Suprapubic skin (tissue), 4 donors: Measurements from ENCODE around the gene CFAP58. TPM values are rescaled to one million over a fixed set of nuclear protein-coding genes. Genes with fewer than 3 reads are reported as not detected.

ENCODE experiments used
- DNase-seq, 2 donors: peaks; one replicate each; pipeline ENCODE4 v3.0.0-alpha.2; 2019; ENCODE audit warnings: low spot score in 2 of 2
- H3K27ac ChIP-seq: fragments of 200-600 bp; sonication (generic); one replicate; pipeline ENCODE4 v1.5.1; 2019
- H3K27me3 ChIP-seq: fragments of 200-600 bp; sonication (generic); one replicate; pipeline ENCODE4 v1.5.1; 2019
- H3K36me3 ChIP-seq: fragments of 200-600 bp; sonication (generic); one replicate; pipeline ENCODE4 v1.5.1; 2019
- H3K4me1 ChIP-seq: fragments of 200-600 bp; sonication (generic); one replicate; pipeline ENCODE4 v1.5.1; 2019
- H3K4me3 ChIP-seq: fragments of 200-600 bp; sonication (generic); one replicate; pipeline ENCODE4 v1.5.1; 2019; ENCODE audit warnings: mild to moderate bottlenecking
- H3K9me3 ChIP-seq: fragments of 200-600 bp; sonication (generic); one replicate; pipeline ENCODE4 v1.5.1; 2019
- CTCF ChIP-seq, 2 donors: fragments of 200-600 bp in 1 of 2; fragments of 450-650 bp in 1 of 2; sonication (generic) in 1 of 2; IDR thresholded peaks; one replicate each; pipeline ENCODE4 v1.5.1; 2016 to 2019; ENCODE audit warnings: antibody characterized with exemption in 2 of 2, mild to moderate bottlenecking in 1 of 2, moderate library complexity in 1 of 2
- EP300 ChIP-seq: sonication (generic); formaldehyde crosslinking; IDR thresholded peaks from one replicate; pipeline ENCODE4 v1.6.1; 2017; ENCODE audit warnings: antibody characterized with exemption
- POLR2A ChIP-seq, 2 donors: fragments of 450-650 bp; IDR thresholded peaks; one replicate each; pipeline ENCODE4 v1.6.1; 2017; ENCODE audit warnings: antibody characterized with exemption in 2 of 2, mild to moderate bottlenecking in 2 of 2, moderate library complexity in 2 of 2
- POLR2AphosphoS5 ChIP-seq, 3 donors: sonication (generic); formaldehyde crosslinking; IDR thresholded peaks; one replicate each; pipeline ENCODE4 v1.6.1; 2017; ENCODE audit warnings: antibody characterized with exemption in 3 of 3
- WGBS: methylation state at CpG from one replicate; pipeline ENCODE4 v1.1.5; 2018; 5-methylcytosine and 5-hydroxymethylcytosine counted together
- total RNA-seq, 4 donors: library from RNA; depleted of rRNA; stranded (reverse); fragments of >200 nt; gene quantifications; one replicate each; pipeline ENCODE4 v1.1.0, GENCODE V29; 2016

Gene CFAP58
- total RNA-seq, 4 donors from 2014 or later = 0.13 to 1.0 (median 0.39) TPM

GRCh38 chr10:104501449-104501848, 147.8 kb downstream of the CFAP58 start:
- H3K9me3 ChIP-seq = no peaks in the 10 kb centered on the region
- no peaks in the 10 kb centered on the region for H3K36me3 ChIP-seq
- peaks cover 5% of the 10 kb centered on the region for H3K4me1 ChIP-seq
- peaks cover under 1% of the 10 kb centered on the region for H3K27me3 ChIP-seq
- TF ChIP-seq POLR2AphosphoS5 (IDR thresholded peaks at IDR 0.05) = no peak
- TF ChIP-seq POLR2A (IDR thresholded peaks at IDR 0.05) = no peak
- TF ChIP-seq EP300 = no peak
- no peak for TF ChIP-seq CTCF (IDR thresholded peaks at IDR 0.05)
- H3K27ac ChIP-seq = no peak overlapping the region
- DNase-seq = no peak
- WGBS = 48% methylated on average over 2 of the region's 2 CpGs
- H3K4me3 ChIP-seq = no peak overlapping the region

GRCh38 chr10:104501864-104502579, 148.4 kb downstream of the CFAP58 start:
- TF ChIP-seq POLR2A (IDR thresholded peaks at IDR 0.05) (no peak), POLR2AphosphoS5 (IDR thresholded peaks at IDR 0.05) (no peak), CTCF (IDR thresholded peaks at IDR 0.05) (no peak), EP300 (no peak)
- no peak overlapping the region for H3K27ac ChIP-seq

GRCh38 chr10:104502907-104503306, 149.3 kb downstream of the CFAP58 start:
- TF ChIP-seq CTCF (IDR thresholded peaks at IDR 0.05) = no peak
- no peak for TF ChIP-seq POLR2A (IDR thresholded peaks at IDR 0.05)
- no peak for TF ChIP-seq EP300
- no peak for TF ChIP-seq POLR2AphosphoS5 (IDR thresholded peaks at IDR 0.05)
- no peak for DNase-seq
- Histone ChIP-seq H3K9me3 (no peaks in the 10 kb centered on the region), H3K36me3 (no peaks in the 10 kb centered on the region), H3K4me3 (no peak overlapping the region), H3K4me1 (peaks cover 5% of the 10 kb centered on the region), H3K27ac (no peak overlapping the region), H3K27me3 (peaks cover 9% of the 10 kb centered on the region)
- 51% methylated on average over 6 of the region's 6 CpGs for WGBS

More at GRCh38 chr10:104501864-104502579, 148.4 kb downstream of the CFAP58 start:
- 57% methylated on average over 6 of the region's 7 CpGs for WGBS
- Histone ChIP-seq H3K36me3 (no peaks in the 10 kb centered on the region), H3K4me3 (no peak overlapping the region), H3K9me3 (no peaks in the 10 kb centered on the region), H3K4me1 (peaks cover 5% of the 10 kb centered on the region), H3K27me3 (peaks cover 5% of the 10 kb centered on the region)
- no peak for DNase-seq

Other genes with a start within 250 kb of the CFAP58 start
- 10 to 100 TPM in 1 of 4 donors, 1 to 10 TPM in 3; 4.6 to 10.8 (median 5.6) TPM for gene SFR1, start 231.7 kb upstream of the CFAP58 start, total RNA-seq
- gene CFAP43, start 121.5 kb upstream of the CFAP58 start, total RNA-seq = 1 to 10 TPM in 2 of 4 donors, under 1 TPM in 2; 0.76 to 1.5 (median 0.99) TPM
- 10 to 100 TPM; 38.2 to 61.4 (median 56.7) TPM for gene GSTO1, start 98.9 kb upstream of the CFAP58 start, total RNA-seq
- gene GSTO2, start 84.6 kb upstream of the CFAP58 start, total RNA-seq = 10 to 100 TPM; 19.0 to 35.5 (median 25.4) TPM
- gene ITPRIP, start 15.4 kb upstream of the CFAP58 start, total RNA-seq = 100 to 1,000 TPM in 3 of 4 donors, 10 to 100 TPM in 1; 98.5 to 217 (median 191) TPM